H9 (cell line): ENCODE results near the gene MAP1B. TPM values are rescaled to one million over a fixed set of nuclear protein-coding genes. Genes with fewer than 3 reads are reported as not detected.

Experiments used
- DNase-seq: peaks from one replicate; pipeline ENCODE4 v3.0.0-alpha.2; 2017
- H2AFZ ChIP-seq: one replicate; pipeline ENCODE4 v1.6.1; 2013; ENCODE audit warnings: mild to moderate bottlenecking, low read length, control low read depth, moderate library complexity
- H2AK5ac ChIP-seq: 2 replicates; pipeline ENCODE4 v1.6.1; 2013; ENCODE audit warnings: low read length, control low read depth, mixed read lengths; ENCODE audit not compliant: insufficient read length
- H2BK120ac ChIP-seq: one replicate; pipeline ENCODE4 v1.6.1; 2013; ENCODE audit warnings: low read depth, mild to moderate bottlenecking, low read length, control low read depth, inconsistent platforms; ENCODE audit not compliant: poor library complexity, severe bottlenecking
- H2BK12ac ChIP-seq: 2 replicates; pipeline ENCODE4 v1.6.1; 2013; ENCODE audit warnings: low read length, control low read depth, mixed read lengths, low read depth; ENCODE audit not compliant: insufficient read length
- H2BK15ac ChIP-seq: 2 replicates; pipeline ENCODE4 v1.6.1; 2013; ENCODE audit warnings: low read depth, low read length, control low read depth
- H2BK20ac ChIP-seq: one replicate; pipeline ENCODE4 v1.6.1; 2013; ENCODE audit warnings: low read depth, mild to moderate bottlenecking, low read length, control low read depth, inconsistent platforms; ENCODE audit not compliant: poor library complexity, severe bottlenecking
- H2BK5ac ChIP-seq: 2 replicates; pipeline ENCODE4 v1.6.1; 2013; ENCODE audit warnings: low read length, control low read depth, mixed read lengths; ENCODE audit not compliant: insufficient read length
- H3K14ac ChIP-seq: 2 replicates; pipeline ENCODE4 v1.6.1; 2013; ENCODE audit warnings: low read length, control low read depth; ENCODE audit not compliant: insufficient read depth
- H3K18ac ChIP-seq: 2 replicates; pipeline ENCODE4 v1.6.1; 2013; ENCODE audit warnings: low read depth, mild to moderate bottlenecking, mixed read lengths, low read length, control low read depth; ENCODE audit not compliant: insufficient read length
- H3K23ac ChIP-seq: 2 replicates; pipeline ENCODE4 v1.6.1; 2013; ENCODE audit warnings: low read length, control low read depth, mixed read lengths, low read depth; ENCODE audit not compliant: insufficient read length
- H3K23me2 ChIP-seq: 2 replicates; pipeline ENCODE4 v1.6.1; 2013; ENCODE audit warnings: low read depth, mild to moderate bottlenecking, mixed read lengths, low read length, control low read depth; ENCODE audit not compliant: insufficient read length, poor library complexity, severe bottlenecking
- H3K27ac ChIP-seq: 2 replicates; pipeline ENCODE4 v1.5.1; 2013; ENCODE audit warnings: low read length, control low read depth, mixed read lengths, low read depth; ENCODE audit not compliant: insufficient read length
- H3K27me3 ChIP-seq: 2 replicates; pipeline ENCODE4 v1.6.1; 2013; ENCODE audit warnings: low read length, control low read depth, inconsistent platforms; ENCODE audit not compliant: insufficient read depth
- H3K4ac ChIP-seq: 2 replicates; pipeline ENCODE4 v1.6.1; 2013; ENCODE audit warnings: low read depth, mild to moderate bottlenecking, control low read depth, inconsistent platforms, low read length, moderate library complexity
- H3K4me1 ChIP-seq: 2 replicates; pipeline ENCODE4 v1.6.1; 2013; ENCODE audit warnings: low read length, control low read depth, inconsistent platforms; ENCODE audit not compliant: insufficient read depth
- H3K4me2 ChIP-seq: 2 replicates; pipeline ENCODE4 v1.6.1; 2013; ENCODE audit warnings: low read length, control low read depth, mixed read lengths; ENCODE audit not compliant: insufficient read length, insufficient read depth
- H3K56ac ChIP-seq: 2 replicates; pipeline ENCODE4 v1.6.1; 2013; ENCODE audit warnings: low read depth, mild to moderate bottlenecking, mixed read lengths, low read length, control low read depth; ENCODE audit not compliant: insufficient read length
- H3K79me1 ChIP-seq: 2 replicates; pipeline ENCODE4 v1.6.1; 2013; ENCODE audit warnings: low read depth, mild to moderate bottlenecking, moderate library complexity, low read length, control low read depth, inconsistent platforms; ENCODE audit not compliant: insufficient read depth, poor library complexity, severe bottlenecking
- H3K79me2 ChIP-seq: 2 replicates; pipeline ENCODE4 v1.6.1; 2013; ENCODE audit warnings: low read length, control low read depth, inconsistent platforms; ENCODE audit not compliant: insufficient read depth
- H3K9ac ChIP-seq: 2 replicates; pipeline ENCODE4 v1.6.1; 2013; ENCODE audit warnings: low read length, control low read depth, mixed read lengths; ENCODE audit not compliant: insufficient read length; ENCODE audit errors: extremely low read depth
- H3K9me3 ChIP-seq: one replicate; pipeline ENCODE4 v1.6.1; 2013; ENCODE audit warnings: low read depth, low read length, inconsistent platforms; ENCODE audit not compliant: control insufficient read depth
- H3T11ph ChIP-seq: one replicate; pipeline ENCODE4 v1.6.1; 2013; ENCODE audit warnings: mild to moderate bottlenecking, low read length, control low read depth, inconsistent platforms
- H4K20me1 ChIP-seq: one replicate; pipeline ENCODE4 v1.6.1; 2013; ENCODE audit not compliant: control insufficient read depth, insufficient read length, insufficient read depth
- H4K5ac ChIP-seq: 2 replicates; pipeline ENCODE4 v1.6.1; 2013; ENCODE audit warnings: low read depth, mild to moderate bottlenecking, mixed read lengths, low read length, control low read depth; ENCODE audit not compliant: insufficient read length
- H4K8ac ChIP-seq: replicated peaks from 2 replicates; pipeline ENCODE4 v1.6.1; 2013; ENCODE audit warnings: low read length, control low read depth, mixed read lengths, low read depth; ENCODE audit not compliant: insufficient read length
- H4K91ac ChIP-seq: 2 replicates; pipeline ENCODE4 v1.6.1; 2013; ENCODE audit warnings: low read depth, mild to moderate bottlenecking, moderate library complexity, mixed read lengths, low read length, control low read depth; ENCODE audit not compliant: insufficient read length
- H3K27ac Mint-ChIP-seq, 3 experiments: 2 replicates in 2 of 3; 3 replicates in 1 of 3; pipeline ENCODE4 v1.8.0; 2020 to 2021; ENCODE audit warnings: mixed read lengths in 3 of 3, mild to moderate bottlenecking in 1 of 3, moderate library complexity in 1 of 3
- H3K27me3 Mint-ChIP-seq: 2 replicates; pipeline ENCODE4 v1.8.0; 2021; ENCODE audit warnings: low read depth, mild to moderate bottlenecking, moderate library complexity, mixed read lengths
- H3K36me3 Mint-ChIP-seq, 3 experiments: 2 replicates in 2 of 3; 3 replicates in 1 of 3; pipeline ENCODE4 v1.8.0; 2020 to 2021; ENCODE audit warnings: low read depth in 3 of 3, mixed read lengths in 3 of 3; ENCODE audit not compliant: insufficient read depth in 1 of 3
- H3K4me1 Mint-ChIP-seq, 2 experiments: 2 replicates each; pipeline ENCODE4 v1.8.0; 2020; ENCODE audit warnings: mixed read lengths in 2 of 2
- H3K4me3 Mint-ChIP-seq, 2 experiments: 2 replicates in 1 of 2; 3 replicates in 1 of 2; pipeline ENCODE4 v1.8.0; 2020 to 2021; ENCODE audit warnings: mild to moderate bottlenecking in 2 of 2, mixed read lengths in 2 of 2, moderate library complexity in 1 of 2
- H3K9me3 Mint-ChIP-seq, 2 experiments: 2 replicates in 1 of 2; 3 replicates in 1 of 2; pipeline ENCODE4 v1.8.0; 2020; ENCODE audit warnings: mild to moderate bottlenecking in 2 of 2, mixed read lengths in 2 of 2, moderate library complexity in 1 of 2
- CTCF ChIP-seq: fragments of 200-600 bp; sonication (generic); conservative IDR thresholded peaks from 3 replicates; pipeline ENCODE4 v1.8.0; 2021; ENCODE audit warnings: antibody characterized with exemption, mild to moderate bottlenecking
- WGBS: extraction: QIAGEN DNeasy Blood & Tissue Kit; methylation state at CpG from one replicate; pipeline ENCODE4 v1.1.7; 2013; ENCODE audit warnings: missing lambda C conversion rate, low lambda C conversion rate, mixed read lengths; ENCODE audit not compliant: insufficient read length; ENCODE audit errors: extremely low coverage; 5-methylcytosine and 5-hydroxymethylcytosine counted together
- total RNA-seq: library from RNA; stranded (reverse); gene quantifications from 2 replicates; pipeline ENCODE4 v1.2.1, GENCODE V29; 2021

Gene MAP1B
- total RNA-seq, 1 experiment from 2014 or later = 67.5 TPM

DNA sequence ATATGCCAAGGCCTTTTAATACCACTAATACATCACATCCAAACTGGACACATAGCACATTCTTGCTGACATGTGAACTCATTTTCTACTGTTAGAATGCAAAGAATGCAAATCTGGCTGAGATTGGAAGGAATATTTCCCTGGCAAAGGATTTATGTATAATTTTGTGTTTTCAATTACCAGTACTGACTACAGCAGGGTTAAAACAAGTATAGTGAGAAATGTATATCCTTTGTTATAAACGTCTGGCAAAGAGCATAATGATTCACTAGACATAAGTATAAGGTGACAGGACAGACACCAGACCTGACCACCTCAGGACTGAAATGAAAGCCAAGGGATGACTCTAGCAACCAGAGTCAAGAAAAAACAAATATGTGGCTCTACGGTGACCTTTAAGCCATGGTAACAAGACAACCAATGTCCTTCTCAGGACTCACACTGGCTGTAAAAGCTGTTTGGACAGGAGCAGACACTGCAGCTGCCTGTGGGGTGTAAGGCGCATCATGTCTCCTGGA is 117.7 kb downstream of the MAP1B start:
- Histone ChIP-seq H3K4ac (no peak overlapping the region), H2BK5ac (no peak overlapping the region), H3K4me1 (no peaks in the 10 kb centered on the region), H3K23ac (no peak overlapping the region), H3K4me2 (no peak overlapping the region), H2AFZ (no peak overlapping the region), H3K79me2 (no peaks in the 10 kb centered on the region), H3K79me1 (no peaks in the 10 kb centered on the region), H4K20me1 (no peaks in the 10 kb centered on the region), H2BK15ac (no peak overlapping the region), H3T11ph (no peak overlapping the region), H3K23me2 (no peaks in the 10 kb centered on the region), H3K14ac (no peak overlapping the region), H2BK120ac (no peak overlapping the region), H3K18ac (no peak overlapping the region), H2BK12ac (no peak overlapping the region), H3K56ac (no peak overlapping the region), H3K27me3 (no peaks in the 10 kb centered on the region), H4K91ac (no peak overlapping the region), H2BK20ac (no peak overlapping the region), H3K9me3 (no peaks in the 10 kb centered on the region), H3K9ac (no peak overlapping the region), H3K27ac (no peak overlapping the region), H4K8ac (no peak overlapping the region), H2AK5ac (no peak overlapping the region), H4K5ac (no peak overlapping the region)
- Mint-ChIP-seq H3K4me1 (no peaks in the 10 kb centered on the region; a peak in 1 of 4 replicates), H3K36me3 (peaks cover 29 to 65% (median 63%) of the 10 kb centered on the region in 3 experiments), H3K27ac (no peak overlapping the region), H3K9me3 (no peaks in the 10 kb centered on the region), H3K4me3 (no peak overlapping the region), H3K27me3 (no peaks in the 10 kb centered on the region)
- no peak for DNase-seq
- no peak for TF ChIP-seq CTCF
- no CpG with 5 or more reads among the region's 3 CpGs for WGBS
